Activated naive CD4-positive, alpha-beta T cell treated with anti-CD3 and anti-CD28 coated beads for 36 hours (primary cell): ENCODE results near the gene FAM149A. TPM values are rescaled to one million over a fixed set of nuclear protein-coding genes. Genes with fewer than 3 reads are reported as not detected.

Experiments used
- CTCF ChIA-PET: fragments of 350-600 bp; sonication (Branson Sonifier 250); formaldehyde crosslinking; loops from one replicate; lab custom pipeline; 2021; ENCODE audit warnings: antibody characterized with exemption; lab: Charles Lee
- DNase-seq: peaks from one replicate; pipeline ENCODE4 v3.0.0-alpha.2; 2020
- H3K27ac Mint-ChIP-seq: one replicate; pipeline ENCODE4 v1.8.0; 2021; ENCODE audit warnings: mild to moderate bottlenecking, mixed read lengths
- H3K27me3 Mint-ChIP-seq: one replicate; pipeline ENCODE4 v1.8.0; 2021; ENCODE audit warnings: low read depth, mixed read lengths
- H3K36me3 Mint-ChIP-seq: one replicate; pipeline ENCODE4 v1.8.0; 2021; ENCODE audit warnings: low read depth, mixed read lengths
- H3K4me1 Mint-ChIP-seq: one replicate; pipeline ENCODE4 v1.8.0; 2021; ENCODE audit warnings: low read depth, mixed read lengths
- H3K4me3 Mint-ChIP-seq: one replicate; pipeline ENCODE4 v1.8.0; 2021; ENCODE audit warnings: mild to moderate bottlenecking, moderate library complexity, mixed read lengths
- H3K9me3 Mint-ChIP-seq: one replicate; pipeline ENCODE4 v1.8.0; 2021; ENCODE audit warnings: mixed read lengths
- intact Hi-C: fragments of 100-400 bp; cut with micrococcal nuclease; formaldehyde crosslinking; loops from one replicate; pipeline ENCODE4 v1.15.1; 2023
- total RNA-seq, 2 experiments: library from RNA; stranded (reverse); gene quantifications; one replicate each; pipeline ENCODE4 v1.2.3, GENCODE V29; 2021

The FAM149A gene
- total RNA-seq, 2 experiments from 2014 or later = 0.36 to 0.42 TPM

DNA sequence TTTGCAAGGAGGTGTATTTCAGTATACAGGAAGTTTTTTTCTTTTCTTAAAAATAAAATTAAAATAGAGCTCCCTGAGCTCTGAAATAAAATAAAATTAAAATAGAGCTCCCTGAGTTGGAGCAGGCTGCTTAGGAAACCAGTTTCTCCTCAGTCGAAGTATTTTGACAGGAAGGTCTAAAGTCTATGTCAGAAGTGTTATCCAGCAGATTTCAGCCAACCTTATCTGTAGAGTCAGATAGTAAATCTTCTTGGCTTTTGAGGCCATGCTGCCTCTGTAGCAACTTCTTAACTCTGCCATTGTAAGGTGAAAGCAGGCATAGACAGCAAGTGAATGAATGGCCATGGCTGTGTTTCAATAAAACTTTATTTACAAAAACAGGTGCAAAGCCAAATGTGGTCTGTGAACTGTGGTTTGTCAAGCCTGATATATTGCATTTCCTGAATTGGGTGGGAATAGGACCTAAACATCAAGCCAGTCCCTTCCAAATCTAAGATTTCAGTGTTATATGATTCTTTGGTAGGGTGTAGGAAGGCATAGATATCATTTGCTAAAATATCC is 113.3 kb downstream of the FAM149A start:
- no peak overlapping the region for H3K27ac Mint-ChIP-seq

DNA sequence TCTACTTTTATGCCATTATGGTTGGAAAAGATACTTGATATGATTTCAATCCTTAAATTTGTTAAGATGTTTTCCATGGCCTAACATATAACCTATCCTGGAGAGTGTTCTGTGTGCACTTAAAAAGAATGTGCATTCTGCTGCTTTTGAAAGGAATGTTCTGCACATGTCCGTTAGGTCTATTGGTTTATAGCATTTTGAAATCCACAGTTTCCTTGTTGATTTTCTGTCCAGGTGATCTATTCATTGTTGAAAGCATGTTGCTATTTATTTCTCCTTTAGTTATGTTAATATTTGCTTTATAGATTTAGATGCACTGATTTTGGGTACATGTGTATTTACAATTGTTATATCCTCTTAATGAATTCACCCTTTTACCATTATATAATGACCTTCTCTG is 117.1 kb downstream of the FAM149A start:
- no peak for DNase-seq
- Mint-ChIP-seq H3K4me1 (no peaks in the 10 kb centered on the region), H3K27ac (no peak overlapping the region), H3K4me3 (no peak overlapping the region), H3K9me3 (peaks cover 14% of the 10 kb centered on the region), H3K36me3 (peaks cover 12% of the 10 kb centered on the region), H3K27me3 (peaks cover 11% of the 10 kb centered on the region)
- intact Hi-C loops = no loop called here
- CTCF ChIA-PET = no interaction called here

More for the DNA sequence above, 113.3 kb downstream of the FAM149A start:
- H3K9me3 Mint-ChIP-seq = no peaks in the 10 kb centered on the region
- DNase-seq = no peak
- H3K4me1 Mint-ChIP-seq = no peaks in the 10 kb centered on the region
- peaks cover 4% of the 10 kb centered on the region for H3K27me3 Mint-ChIP-seq
- intact Hi-C loops = no loop called here
- CTCF ChIA-PET = no interaction called here
- no peak overlapping the region for H3K4me3 Mint-ChIP-seq
- no peaks in the 10 kb centered on the region for H3K36me3 Mint-ChIP-seq

Other genes starting within 250 kb of the FAM149A start
- gene TLR3, start 35.5 kb upstream of the FAM149A start, total RNA-seq = not detected
- gene CYP4V2, start 86.9 kb downstream of the FAM149A start, total RNA-seq = 1 to 10 TPM; 3.3 TPM
- not detected for gene KLKB1, start 122.8 kb downstream of the FAM149A start, total RNA-seq
- gene F11, start 161.5 kb downstream of the FAM149A start, total RNA-seq = not detected